ENCODE measurements around the gene APCDD1. TPM values are rescaled to one million over a fixed set of nuclear protein-coding genes. Genes with fewer than 3 reads are reported as not detected.
"Not testable (repeated sequence)": the region's sequence is repeated elsewhere in the genome, so short reads cannot be mapped to it uniquely, and the experiment has no call there.

Gene APCDD1
- total RNA-seq, 1 donor from 2014 or later, result 2.6 TPM

GRCh38 chr18:10526561-10526949 is 72.1 kb downstream of the APCDD1 start:
- peak overlapping the region; percentile 75 to 92 (median 89) for H3K9ac ChIP-seq (ENCODE audit: low read depth in 1 of 3, low read length in 3 of 3)
- H3K36me3 ChIP-seq (ENCODE audit: control insufficient read depth in 3 of 3, insufficient read depth in 3 of 3, low read length in 3 of 3), result no peaks in the 10 kb centered on the region
- no peaks in the 10 kb centered on the region for H3K9me3 ChIP-seq (ENCODE audit: control insufficient read depth in 3 of 3, low read length in 3 of 3)
- H3K4me3 ChIP-seq (ENCODE audit: low read length in 3 of 3), result peak overlapping the region; percentile 81 to 96 (median 91)
- H3K27ac ChIP-seq (ENCODE audit: low read depth, low read length), result peak overlapping the region; percentile 68
- no peaks in the 10 kb centered on the region for H3K27me3 ChIP-seq (ENCODE audit: control insufficient read depth in 3 of 3, insufficient read depth in 3 of 3, low read length in 3 of 3)
- H3K4me1 ChIP-seq (ENCODE audit: control insufficient read depth in 3 of 3, insufficient read depth in 3 of 3, low read length in 3 of 3), result peaks cover 13 to 33% (median 14%) of the 10 kb centered on the region in 3 donors

GRCh38 chr18:10528439-10528838 is 74.0 kb downstream of the APCDD1 start:
- no peak overlapping the region for H3K9ac ChIP-seq (ENCODE audit: low read depth in 1 of 3, low read length in 3 of 3)
- H3K4me1 ChIP-seq (ENCODE audit: control insufficient read depth in 3 of 3, insufficient read depth in 3 of 3, low read length in 3 of 3), result peaks cover 13 to 33% (median 14%) of the 10 kb centered on the region in 3 donors
- H3K27me3 ChIP-seq (ENCODE audit: control insufficient read depth in 3 of 3, insufficient read depth in 3 of 3, low read length in 3 of 3), result no peaks in the 10 kb centered on the region
- H3K27ac ChIP-seq (ENCODE audit: low read depth, low read length), result no peak overlapping the region
- no peaks in the 10 kb centered on the region for H3K9me3 ChIP-seq (ENCODE audit: control insufficient read depth in 3 of 3, low read length in 3 of 3)
- peaks cover 0 to 2% (median 0%) of the 10 kb centered on the region in 3 donors for H3K36me3 ChIP-seq (ENCODE audit: control insufficient read depth in 3 of 3, insufficient read depth in 3 of 3, low read length in 3 of 3)
- no peak overlapping the region for H3K4me3 ChIP-seq (ENCODE audit: low read length in 3 of 3)

GRCh38 chr18:10530002-10530401 is 75.6 kb downstream of the APCDD1 start:
- no peak overlapping the region for H3K27ac ChIP-seq (ENCODE audit: low read depth, low read length)
- H3K9ac ChIP-seq (ENCODE audit: low read depth in 1 of 3, low read length in 3 of 3), result no peak overlapping the region
- peaks cover 13 to 30% (median 14%) of the 10 kb centered on the region in 3 donors for H3K4me1 ChIP-seq (ENCODE audit: control insufficient read depth in 3 of 3, insufficient read depth in 3 of 3, low read length in 3 of 3)
- H3K36me3 ChIP-seq (ENCODE audit: control insufficient read depth in 3 of 3, insufficient read depth in 3 of 3, low read length in 3 of 3), result peaks cover 0 to 6% (median 2%) of the 10 kb centered on the region in 3 donors
- H3K4me3 ChIP-seq (ENCODE audit: low read length in 3 of 3), result no peak overlapping the region
- no peaks in the 10 kb centered on the region for H3K27me3 ChIP-seq (ENCODE audit: control insufficient read depth in 3 of 3, insufficient read depth in 3 of 3, low read length in 3 of 3)
- H3K9me3 ChIP-seq (ENCODE audit: control insufficient read depth in 3 of 3, low read length in 3 of 3), result no peaks in the 10 kb centered on the region

GRCh38 chr18:10530852-10531251 is 76.4 kb downstream of the APCDD1 start:
- H3K27me3 ChIP-seq (ENCODE audit: control insufficient read depth in 3 of 3, insufficient read depth in 3 of 3, low read length in 3 of 3), result no peaks in the 10 kb centered on the region
- H3K4me3 ChIP-seq (ENCODE audit: low read length in 3 of 3), result no peak overlapping the region
- peak overlapping the region; percentile 36 for H3K27ac ChIP-seq (ENCODE audit: low read depth, low read length)
- no peaks in the 10 kb centered on the region for H3K9me3 ChIP-seq (ENCODE audit: control insufficient read depth in 3 of 3, low read length in 3 of 3)
- H3K9ac ChIP-seq (ENCODE audit: low read depth in 1 of 3, low read length in 3 of 3), result no peak overlapping the region
- peaks cover 11 to 26% (median 13%) of the 10 kb centered on the region in 3 donors for H3K4me1 ChIP-seq (ENCODE audit: control insufficient read depth in 3 of 3, insufficient read depth in 3 of 3, low read length in 3 of 3)
- H3K36me3 ChIP-seq (ENCODE audit: control insufficient read depth in 3 of 3, insufficient read depth in 3 of 3, low read length in 3 of 3), result peaks cover 0 to 6% (median 2%) of the 10 kb centered on the region in 3 donors

GRCh38 chr18:10533111-10533510 is 78.7 kb downstream of the APCDD1 start:
- Histone ChIP-seq H3K9ac (ENCODE audit: low read depth in 1 of 3, low read length in 3 of 3) (no peak overlapping the region), H3K9me3 (ENCODE audit: control insufficient read depth in 3 of 3, low read length in 3 of 3) (no peaks in the 10 kb centered on the region), H3K4me1 (ENCODE audit: control insufficient read depth in 3 of 3, insufficient read depth in 3 of 3, low read length in 3 of 3) (peaks cover 3 to 8% (median 3%) of the 10 kb centered on the region in 3 donors), H3K4me3 (ENCODE audit: low read length in 3 of 3) (no peak overlapping the region), H3K27ac (ENCODE audit: low read depth, low read length) (no peak overlapping the region), H3K27me3 (ENCODE audit: control insufficient read depth in 3 of 3, insufficient read depth in 3 of 3, low read length in 3 of 3) (no peaks in the 10 kb centered on the region), H3K36me3 (ENCODE audit: control insufficient read depth in 3 of 3, insufficient read depth in 3 of 3, low read length in 3 of 3) (peaks cover 0 to 6% (median 2%) of the 10 kb centered on the region in 3 donors)

- peaks cover 10 to 19% (median 13%) of the 10 kb centered on the region in 3 donors for H3K36me3 ChIP-seq (ENCODE audit: control insufficient read depth in 3 of 3, insufficient read depth in 3 of 3, low read length in 3 of 3)
- no peak overlapping the region for H3K27ac ChIP-seq (ENCODE audit: low read depth, low read length)
- no peak overlapping the region for H3K4me3 ChIP-seq (ENCODE audit: low read length in 3 of 3)
- H3K9ac ChIP-seq (ENCODE audit: low read depth in 1 of 3, low read length in 3 of 3), result no peak overlapping the region
- no peaks in the 10 kb centered on the region for H3K4me1 ChIP-seq (ENCODE audit: control insufficient read depth in 3 of 3, insufficient read depth in 3 of 3, low read length in 3 of 3)
- no peaks in the 10 kb centered on the region for H3K9me3 ChIP-seq (ENCODE audit: control insufficient read depth in 3 of 3, low read length in 3 of 3)
- no peaks in the 10 kb centered on the region for H3K27me3 ChIP-seq (ENCODE audit: control insufficient read depth in 3 of 3, insufficient read depth in 3 of 3, low read length in 3 of 3)
Observed at GRCh38 chr18:10536280-10536679, 81.8 kb downstream of the APCDD1 start.

GRCh38 chr18:10537765-10538164 is 83.3 kb downstream of the APCDD1 start:
- no peaks in the 10 kb centered on the region for H3K9me3 ChIP-seq (ENCODE audit: control insufficient read depth in 3 of 3, low read length in 3 of 3)
- no peaks in the 10 kb centered on the region for H3K4me1 ChIP-seq (ENCODE audit: control insufficient read depth in 3 of 3, insufficient read depth in 3 of 3, low read length in 3 of 3)
- H3K9ac ChIP-seq (ENCODE audit: low read depth in 1 of 3, low read length in 3 of 3), result no peak overlapping the region
- H3K27me3 ChIP-seq (ENCODE audit: control insufficient read depth in 3 of 3, insufficient read depth in 3 of 3, low read length in 3 of 3), result no peaks in the 10 kb centered on the region
- H3K4me3 ChIP-seq (ENCODE audit: low read length in 3 of 3), result no peak overlapping the region
- no peak overlapping the region for H3K27ac ChIP-seq (ENCODE audit: low read depth, low read length)
- H3K36me3 ChIP-seq (ENCODE audit: control insufficient read depth in 3 of 3, insufficient read depth in 3 of 3, low read length in 3 of 3), result peaks cover 17 to 25% (median 20%) of the 10 kb centered on the region in 3 donors

- H3K36me3 ChIP-seq (ENCODE audit: control insufficient read depth in 3 of 3, insufficient read depth in 3 of 3, low read length in 3 of 3), result peaks cover 18 to 29% (median 19%) of the 10 kb centered on the region in 3 donors
- H3K27me3 ChIP-seq (ENCODE audit: control insufficient read depth in 3 of 3, insufficient read depth in 3 of 3, low read length in 3 of 3); H3K27ac ChIP-seq (ENCODE audit: low read depth, low read length); H3K4me3 ChIP-seq (ENCODE audit: low read length in 3 of 3); H3K4me1 ChIP-seq (ENCODE audit: control insufficient read depth in 3 of 3, insufficient read depth in 3 of 3, low read length in 3 of 3); H3K9me3 ChIP-seq (ENCODE audit: control insufficient read depth in 3 of 3, low read length in 3 of 3); H3K9ac ChIP-seq (ENCODE audit: low read depth in 1 of 3, low read length in 3 of 3): not testable (repeated sequence)
Observed at GRCh38 chr18:10539124-10539523, 84.7 kb downstream of the APCDD1 start.

Other genes starting within 250 kb of the APCDD1 start
- gene NAPG, start 71.4 kb downstream of the APCDD1 start, total RNA-seq, result 25.1 TPM

Data from skeletal muscle tissue (tissue), 4 donors.